Type B pancreatic cell (in vitro differentiated cells): ENCODE data around the gene ADAMTS19. TPM values are rescaled to one million over a fixed set of nuclear protein-coding genes. Genes with fewer than 3 reads are reported as not detected.

Experiments
- DNase-seq: peaks from one replicate; pipeline ENCODE4 v3.0.0; 2021; ENCODE audit warnings: mixed read lengths; ENCODE audit not compliant: unreplicated experiment; ENCODE audit errors: extremely low spot score
- H3K27ac Mint-ChIP-seq: 2 replicates; pipeline ENCODE4 v1.8.0; 2021; ENCODE audit warnings: mild to moderate bottlenecking, mixed read lengths
- H3K27me3 Mint-ChIP-seq: 2 replicates; pipeline ENCODE4 v1.8.0; 2021; ENCODE audit warnings: mixed read lengths
- H3K36me3 Mint-ChIP-seq: 2 replicates; pipeline ENCODE4 v1.8.0; 2021; ENCODE audit warnings: mixed read lengths
- H3K4me1 Mint-ChIP-seq: one replicate; pipeline ENCODE4 v1.8.0; 2021; ENCODE audit warnings: mixed read lengths; ENCODE audit not compliant: unreplicated experiment
- H3K4me3 Mint-ChIP-seq: 2 replicates; pipeline ENCODE4 v1.8.0; 2021; ENCODE audit warnings: mild to moderate bottlenecking, mixed read lengths
- H3K9me3 Mint-ChIP-seq: 2 replicates; pipeline ENCODE4 v1.8.0; 2021; ENCODE audit warnings: mixed read lengths
- total RNA-seq: library from RNA; stranded (reverse); gene quantifications from 2 replicates; pipeline ENCODE4 v1.2.1, GENCODE V29; 2021; ENCODE audit warnings: low replicate concordance
- TF ChIP-seq, protein P1 (sequence below): fragments of 200-600 bp; sonication (generic); conservative IDR thresholded peaks from 2 replicates; pipeline ENCODE4 v1.5.0; 2021; ENCODE audit warnings: antibody characterized with exemption, mild to moderate bottlenecking

ADAMTS19 gene
- total RNA-seq, 1 donor from 2014 or later, result 12.7 TPM

DNA sequence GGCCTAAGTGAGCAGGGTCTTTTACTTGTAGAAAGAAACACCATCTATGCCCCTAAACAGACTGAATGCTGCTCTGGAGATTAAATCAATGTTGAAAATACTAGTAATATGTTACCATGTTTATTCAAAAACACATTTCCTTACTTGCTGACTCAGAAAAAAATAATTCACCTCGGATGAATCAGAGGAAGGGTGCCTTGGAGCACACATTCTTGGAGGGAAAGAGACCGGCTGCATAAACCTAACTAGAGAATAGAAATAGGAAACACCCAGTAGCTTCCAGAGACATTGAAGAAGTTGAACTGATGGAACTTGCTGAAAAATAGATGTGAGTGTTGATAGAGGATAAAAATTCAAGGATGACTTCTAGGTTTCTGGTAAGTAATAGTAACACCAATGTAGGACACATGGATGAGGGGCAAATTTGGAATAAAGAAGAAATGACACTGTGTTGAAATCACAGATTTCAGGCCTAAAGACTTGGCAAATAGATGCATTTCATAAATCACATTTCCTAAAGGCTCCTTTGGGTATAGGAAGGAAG is 210.9 kb downstream of the ADAMTS19 start:
- peaks cover 22% of the 10 kb centered on the region for H3K9me3 Mint-ChIP-seq
- H3K36me3 Mint-ChIP-seq, result peaks cover 31% of the 10 kb centered on the region
- H3K4me1 Mint-ChIP-seq, result peaks cover 14% of the 10 kb centered on the region
- TF ChIP-seq, protein P1, sequence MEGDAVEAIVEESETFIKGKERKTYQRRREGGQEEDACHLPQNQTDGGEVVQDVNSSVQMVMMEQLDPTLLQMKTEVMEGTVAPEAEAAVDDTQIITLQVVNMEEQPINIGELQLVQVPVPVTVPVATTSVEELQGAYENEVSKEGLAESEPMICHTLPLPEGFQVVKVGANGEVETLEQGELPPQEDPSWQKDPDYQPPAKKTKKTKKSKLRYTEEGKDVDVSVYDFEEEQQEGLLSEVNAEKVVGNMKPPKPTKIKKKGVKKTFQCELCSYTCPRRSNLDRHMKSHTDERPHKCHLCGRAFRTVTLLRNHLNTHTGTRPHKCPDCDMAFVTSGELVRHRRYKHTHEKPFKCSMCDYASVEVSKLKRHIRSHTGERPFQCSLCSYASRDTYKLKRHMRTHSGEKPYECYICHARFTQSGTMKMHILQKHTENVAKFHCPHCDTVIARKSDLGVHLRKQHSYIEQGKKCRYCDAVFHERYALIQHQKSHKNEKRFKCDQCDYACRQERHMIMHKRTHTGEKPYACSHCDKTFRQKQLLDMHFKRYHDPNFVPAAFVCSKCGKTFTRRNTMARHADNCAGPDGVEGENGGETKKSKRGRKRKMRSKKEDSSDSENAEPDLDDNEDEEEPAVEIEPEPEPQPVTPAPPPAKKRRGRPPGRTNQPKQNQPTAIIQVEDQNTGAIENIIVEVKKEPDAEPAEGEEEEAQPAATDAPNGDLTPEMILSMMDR, result no peak
- no peaks in the 10 kb centered on the region for H3K27me3 Mint-ChIP-seq
- H3K4me3 Mint-ChIP-seq, result no peak overlapping the region
- DNase-seq, result no peak
- H3K27ac Mint-ChIP-seq, result no peak overlapping the region

DNA sequence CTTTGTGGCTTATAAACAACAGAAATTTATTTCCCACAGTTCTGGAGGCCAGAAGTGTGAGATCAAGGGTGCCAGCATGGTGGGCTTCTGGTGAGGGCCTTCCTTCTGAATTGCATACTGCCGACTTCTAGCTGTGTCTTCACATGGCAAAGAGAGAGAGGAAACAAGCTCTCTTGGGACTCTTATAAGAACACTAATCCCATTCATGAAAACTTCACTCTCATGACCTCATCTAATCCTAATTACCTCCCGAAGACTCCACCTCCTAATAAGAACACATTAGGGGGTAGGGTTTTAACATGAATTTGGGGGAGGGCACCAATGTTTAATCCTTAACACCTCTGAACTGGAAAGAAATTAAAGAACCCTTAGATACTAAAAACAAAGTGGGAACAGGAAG is 211.9 kb downstream of the ADAMTS19 start:
- Mint-ChIP-seq H3K36me3 (peaks cover 30% of the 10 kb centered on the region), H3K27ac (no peak overlapping the region), H3K9me3 (peaks cover 21% of the 10 kb centered on the region), H3K27me3 (no peaks in the 10 kb centered on the region), H3K4me1 (peaks cover 14% of the 10 kb centered on the region), H3K4me3 (no peak overlapping the region)
- TF ChIP-seq, protein P1, result no peak
- no peak for DNase-seq

DNA sequence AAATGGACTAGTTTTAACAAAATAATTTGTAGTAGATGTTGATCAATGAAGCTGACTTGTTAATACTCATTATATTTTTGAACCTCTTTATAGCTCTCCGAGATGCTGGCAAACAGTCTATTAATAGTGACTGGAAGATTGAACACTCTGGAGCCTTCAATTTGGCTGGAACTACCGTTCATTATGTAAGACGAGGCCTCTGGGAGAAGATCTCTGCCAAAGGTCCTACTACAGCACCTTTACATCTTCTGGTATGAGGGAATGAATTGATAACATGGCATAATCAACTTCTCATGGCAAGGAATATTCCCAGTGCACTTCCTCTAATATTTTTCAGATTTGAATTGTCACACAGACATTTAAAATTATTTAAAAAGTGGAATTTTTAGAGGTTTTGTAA is 219.6 kb downstream of the ADAMTS19 start:
- TF ChIP-seq, protein P1, result no peak
- no peaks in the 10 kb centered on the region for H3K27me3 Mint-ChIP-seq
- H3K27ac Mint-ChIP-seq, result no peak overlapping the region
- H3K4me1 Mint-ChIP-seq, result peaks cover 4% of the 10 kb centered on the region
- H3K36me3 Mint-ChIP-seq, result no peaks in the 10 kb centered on the region
- DNase-seq, result no peak
- no peaks in the 10 kb centered on the region for H3K9me3 Mint-ChIP-seq
- no peak overlapping the region for H3K4me3 Mint-ChIP-seq

DNA sequence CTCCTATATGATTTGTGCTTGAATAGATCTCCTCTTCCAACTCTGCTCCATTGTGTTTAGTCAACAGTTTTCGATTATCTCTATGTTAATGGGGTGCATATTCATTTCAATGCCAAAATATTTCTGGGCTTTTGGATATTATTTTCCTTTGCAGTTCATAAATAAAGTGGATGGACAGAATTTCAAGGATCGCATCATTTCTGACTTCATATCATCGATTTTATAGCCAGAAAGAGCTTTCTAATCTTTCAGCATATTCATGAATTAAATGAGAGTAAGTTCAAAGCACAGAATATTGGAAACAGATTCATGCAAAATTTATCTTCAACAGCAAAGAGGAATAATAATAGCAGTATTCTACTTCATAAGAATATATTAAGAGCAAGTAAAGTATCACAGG is 227.8 kb downstream of the ADAMTS19 start:
- H3K27ac Mint-ChIP-seq, result no peak overlapping the region
- H3K4me3 Mint-ChIP-seq, result no peak overlapping the region

DNA sequence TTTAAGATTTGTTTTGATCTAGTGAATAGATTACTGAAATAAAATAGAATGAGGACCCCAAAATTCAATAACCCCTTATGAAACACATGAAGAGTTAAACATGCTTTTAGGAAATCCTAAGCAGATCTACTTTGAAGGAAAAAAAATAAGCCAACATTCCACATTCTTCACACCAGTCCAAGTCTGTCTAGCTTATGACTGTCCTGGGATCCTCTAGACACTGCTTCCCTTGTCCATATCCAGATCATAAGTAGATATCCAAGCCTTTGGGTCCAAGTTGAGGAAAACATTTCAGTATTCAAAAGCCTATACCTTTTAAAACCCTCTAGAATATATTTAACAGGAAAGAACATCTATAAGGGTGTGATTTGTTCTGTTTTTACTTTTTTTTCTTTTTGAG is 228.9 kb downstream of the ADAMTS19 start:
- Mint-ChIP-seq H3K36me3 (no peaks in the 10 kb centered on the region), H3K27me3 (no peaks in the 10 kb centered on the region), H3K9me3 (no peaks in the 10 kb centered on the region), H3K4me3 (no peak overlapping the region), H3K4me1 (no peaks in the 10 kb centered on the region), H3K27ac (no peak overlapping the region)
- TF ChIP-seq, protein P1, result no peak
- no peak for DNase-seq

More for the DNA sequence above, 227.8 kb downstream of the ADAMTS19 start:
- Mint-ChIP-seq H3K9me3 (no peaks in the 10 kb centered on the region), H3K4me1 (no peaks in the 10 kb centered on the region), H3K27me3 (no peaks in the 10 kb centered on the region), H3K36me3 (no peaks in the 10 kb centered on the region)
- TF ChIP-seq, protein P1, result no peak
- no peak for DNase-seq

DNA sequence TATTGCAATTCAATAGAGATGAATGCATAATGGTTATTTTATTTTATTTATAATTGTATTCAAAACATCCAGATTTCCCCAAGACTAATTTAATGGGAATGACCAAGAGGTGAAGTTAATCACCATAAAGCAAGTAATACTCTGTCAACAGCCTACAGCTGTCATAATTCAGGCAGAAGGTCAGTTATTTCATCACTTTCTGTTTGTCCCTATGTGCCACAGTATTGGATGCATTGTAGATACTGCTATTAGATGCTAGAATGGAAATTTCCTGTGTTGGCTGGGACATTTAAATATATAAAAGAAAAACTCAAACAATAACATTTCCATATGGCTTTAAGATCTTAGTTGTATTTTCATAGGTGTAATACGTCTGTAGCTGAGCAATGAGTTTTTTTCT is 231.1 kb downstream of the ADAMTS19 start:
- Mint-ChIP-seq H3K4me3 (no peak overlapping the region), H3K36me3 (peaks cover 3% of the 10 kb centered on the region), H3K27me3 (no peaks in the 10 kb centered on the region), H3K27ac (no peak overlapping the region), H3K4me1 (no peaks in the 10 kb centered on the region), H3K9me3 (no peaks in the 10 kb centered on the region)
- TF ChIP-seq, protein P1, result no peak
- no peak for DNase-seq
